T-helper 17 cell (primary cell): ENCODE results near the gene KLHDC7B. TPM values are rescaled to one million over a fixed set of nuclear protein-coding genes. Genes with fewer than 3 reads are reported as not detected.

Experiments
- ATAC-seq: fragments of 150-1000 bp; cut with Tn5 transposase; 2 replicates; pipeline ENCODE4 v1.10.0; 2021; ENCODE audit warnings: mild to moderate bottlenecking, moderate library complexity
- DNase-seq, 3 donors: peaks; one replicate each; pipeline versions ENCODE4 v3.0.0 to v3.0.0-alpha.2; 2020 to 2021
- H3K9me3 ChIP-seq: one replicate; pipeline ENCODE4 v1.7.0; 2013; ENCODE audit warnings: low read length, mild to moderate bottlenecking; ENCODE audit not compliant: control insufficient read depth, poor library complexity, severe bottlenecking
- H3K27ac Mint-ChIP-seq: one replicate; pipeline ENCODE4 v1.8.0; 2022; ENCODE audit warnings: mild to moderate bottlenecking, moderate library complexity, mixed read lengths
- H3K27me3 Mint-ChIP-seq: one replicate; pipeline ENCODE4 v1.8.0; 2022; ENCODE audit warnings: mixed read lengths
- H3K36me3 Mint-ChIP-seq: one replicate; pipeline ENCODE4 v1.8.0; 2022; ENCODE audit warnings: low read depth, mixed read lengths
- H3K4me1 Mint-ChIP-seq: one replicate; pipeline ENCODE4 v1.8.0; 2022; ENCODE audit warnings: mild to moderate bottlenecking, mixed read lengths
- H3K4me3 Mint-ChIP-seq: one replicate; pipeline ENCODE4 v1.8.0; 2022; ENCODE audit warnings: mild to moderate bottlenecking, moderate library complexity, mixed read lengths
- total RNA-seq, 4 donors: library from RNA in 2 of 4; stranded (reverse) in 2 of 4; gene quantifications; one replicate each; pipeline ENCODE4 v1.2.3 and lab custom pipeline; 2022 to 2026

KLHDC7B gene
- total RNA-seq, 2 donors from 2014 or later, result 3.8 to 5.1 TPM

DNA sequence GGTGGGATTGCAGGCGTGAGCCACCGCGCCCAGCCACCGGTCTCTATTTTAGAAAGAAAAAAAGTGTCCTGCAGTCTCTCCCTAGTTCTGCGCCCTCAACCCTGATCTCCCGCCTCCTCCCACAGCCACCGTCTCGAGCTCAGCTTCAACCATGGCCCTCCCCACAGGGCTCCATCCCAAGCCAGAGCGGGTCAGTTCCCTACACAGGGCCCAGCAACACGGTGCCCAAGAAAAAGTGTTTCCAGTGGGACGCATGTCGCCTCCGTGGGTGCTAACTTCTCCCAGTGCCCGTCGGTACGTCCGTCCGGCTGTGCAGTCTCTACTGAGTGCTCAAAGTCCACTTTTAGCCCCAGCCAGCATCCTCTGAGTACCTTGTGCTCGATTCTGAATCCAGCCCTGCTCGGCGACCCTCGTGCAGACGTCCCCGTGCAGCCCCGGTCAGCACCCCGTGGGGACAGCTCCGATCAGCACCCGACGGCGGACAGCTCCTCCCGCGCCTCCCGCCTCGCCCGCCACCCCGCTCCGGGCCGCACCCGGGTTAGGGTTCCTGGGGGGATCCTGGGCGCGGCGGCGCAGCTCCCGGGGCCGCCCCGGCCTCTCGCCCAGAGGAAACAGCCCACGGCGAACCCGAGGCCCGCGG lies 54.2 kb downstream of the KLHDC7B start:
- H3K4me3 Mint-ChIP-seq, result peak overlapping the region; percentile 69
- H3K27me3 Mint-ChIP-seq, result peaks cover 30% of the 10 kb centered on the region
- no peaks in the 10 kb centered on the region for H3K9me3 ChIP-seq
- DNase-seq (peak; percentile 43 to 67 (median 47)), ATAC-seq (peak; percentile 92)
- peaks cover 7% of the 10 kb centered on the region for H3K4me1 Mint-ChIP-seq
- no peak overlapping the region for H3K27ac Mint-ChIP-seq
- peaks cover 8% of the 10 kb centered on the region for H3K36me3 Mint-ChIP-seq

DNA sequence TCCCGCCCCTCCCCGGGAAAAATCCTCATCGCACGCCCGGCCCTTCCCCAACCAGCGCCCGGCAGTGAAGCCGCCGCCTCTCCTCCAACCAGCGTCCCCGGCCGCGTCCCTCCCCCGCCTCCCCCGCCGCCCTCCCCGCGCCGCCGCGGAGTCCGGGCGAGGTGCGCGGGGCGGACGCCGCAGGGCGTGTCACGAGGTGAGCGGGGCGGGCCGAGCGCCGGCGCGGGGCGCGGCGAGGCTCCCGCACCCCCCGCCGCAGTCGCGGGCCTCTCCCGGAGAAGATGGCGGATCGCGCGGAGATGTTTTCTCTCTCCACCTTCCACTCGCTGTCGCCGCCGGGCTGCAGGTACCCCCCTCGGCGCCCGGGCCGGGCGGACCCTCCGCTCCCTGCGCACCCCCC lies 54.8 kb downstream of the KLHDC7B start, which contains the start of gene MAPK8IP2:
TSS of gene MAPK8IP2 (plus strand) at position 256 of the 400 bp plus-strand sequence. CDS start at position 282, 26 bp downstream.
- H3K9me3 ChIP-seq, result no peaks in the 10 kb centered on the region
- H3K27me3 Mint-ChIP-seq, result peaks cover 33% of the 10 kb centered on the region
- DNase-seq, result no peak
- peaks cover 7% of the 10 kb centered on the region for H3K4me1 Mint-ChIP-seq
- peak; percentile 48 for ATAC-seq
- peaks cover 8% of the 10 kb centered on the region for H3K36me3 Mint-ChIP-seq
- peak within 1 kb of the TSS; percentile 80 for H3K4me3 Mint-ChIP-seq
- H3K27ac Mint-ChIP-seq, result no peak within 1 kb of the TSS

Other genes with a start within 250 kb of the KLHDC7B start
- gene PLXNB2, start 238.3 kb upstream of the KLHDC7B start, total RNA-seq, result 1 to 10 TPM; 3.0 to 7.6 TPM
- gene DENND6B, start 218.9 kb upstream of the KLHDC7B start, total RNA-seq, result 1 to 10 TPM; 1.8 to 2.2 TPM
- 10 to 100 TPM; 62.1 to 63.7 TPM for gene PPP6R2, start 202.6 kb upstream of the KLHDC7B start, total RNA-seq
- 100 to 1,000 TPM; 202 to 217 TPM for gene SBF1, start 70.9 kb upstream of the KLHDC7B start, total RNA-seq
- gene ADM2, start 64.4 kb upstream of the KLHDC7B start, total RNA-seq, result 1 to 10 TPM; 1.7 to 2.4 TPM
- gene MIOX, start 59.0 kb upstream of the KLHDC7B start, total RNA-seq, result not detected
- gene LMF2, start 38.2 kb upstream of the KLHDC7B start, total RNA-seq, result 100 to 1,000 TPM; 110 to 130 TPM
- gene NCAPH2, start 37.7 kb upstream of the KLHDC7B start, total RNA-seq, result 100 to 1,000 TPM in 1 of 2 donors, 10 to 100 TPM in 1; 97.0 to 103 TPM
- gene SCO2, start 20.3 kb upstream of the KLHDC7B start, total RNA-seq, result 10 to 100 TPM in 1 of 2 donors, 1 to 10 TPM in 1; 4.5 to 11.3 TPM
- 10 to 100 TPM; 22.3 to 25.9 TPM for gene TYMP, start 15.9 kb upstream of the KLHDC7B start, total RNA-seq
- gene SYCE3, start 17.0 kb downstream of the KLHDC7B start, total RNA-seq, result not detected
- gene CPT1B, start 32.5 kb downstream of the KLHDC7B start, total RNA-seq, result 10 to 100 TPM; 40.0 to 59.5 TPM
- gene CHKB, start 37.0 kb downstream of the KLHDC7B start, total RNA-seq, result 100 to 1,000 TPM; 133 to 181 TPM
- under 1 TPM; 0.08 to 0.17 TPM for gene MAPK8IP2, start 54.9 kb downstream of the KLHDC7B start, total RNA-seq
- gene ARSA, start 82.3 kb downstream of the KLHDC7B start, total RNA-seq, result 10 to 100 TPM; 59.4 to 64.0 TPM
- gene SHANK3, start 126.9 kb downstream of the KLHDC7B start, total RNA-seq, result under 1 TPM in 1 of 2 donors, not detected in 1; 0.07 TPM
- gene ACR, start 192.3 kb downstream of the KLHDC7B start, total RNA-seq, result not detected
- gene RABL2B, start 237.7 kb downstream of the KLHDC7B start, total RNA-seq, result 10 to 100 TPM; 41.6 to 43.9 TPM